Mesenchymal stem cell (in vitro differentiated cells and primary cell): ENCODE results near the gene TMEM38A.
"Not testable (repeated sequence)": the region's sequence is repeated elsewhere in the genome, so short reads cannot be mapped to it uniquely, and the experiment has no call there.

Experiments used
- DNase-seq: peaks from one replicate; pipeline ENCODE4 v3.0.0-alpha.2; 2013
- H2AFZ ChIP-seq: one replicate; pipeline ENCODE4 v1.6.1; 2013; ENCODE audit warnings: low read depth, mild to moderate bottlenecking, control low read depth, inconsistent platforms, low read length, moderate library complexity
- H2AK5ac ChIP-seq: 2 replicates; pipeline ENCODE4 v1.6.1; 2013; ENCODE audit warnings: low read length, moderate library complexity, mild to moderate bottlenecking, inconsistent platforms; ENCODE audit not compliant: severe bottlenecking
- H2BK120ac ChIP-seq: one replicate; pipeline ENCODE4 v1.6.1; 2013; ENCODE audit warnings: low read depth, mild to moderate bottlenecking, inconsistent platforms, low read length, moderate library complexity
- H2BK12ac ChIP-seq, 2 experiments: one replicate each; pipeline ENCODE4 v1.6.1; 2013; ENCODE audit warnings: inconsistent platforms in 2 of 2, low read length in 2 of 2, mild to moderate bottlenecking in 2 of 2, moderate library complexity in 2 of 2, control low read depth in 1 of 2
- H2BK15ac ChIP-seq: one replicate; pipeline ENCODE4 v1.6.1; 2013; ENCODE audit warnings: mild to moderate bottlenecking, low read depth, inconsistent platforms; ENCODE audit not compliant: poor library complexity, severe bottlenecking
- H2BK5ac ChIP-seq: 2 replicates; pipeline ENCODE4 v1.6.1; 2013; ENCODE audit warnings: low read depth, mild to moderate bottlenecking, low read length, control low read depth, inconsistent platforms; ENCODE audit not compliant: poor library complexity, severe bottlenecking
- H3K14ac ChIP-seq, 2 experiments: one replicate each; pipeline ENCODE4 v1.6.1; 2013; ENCODE audit warnings: inconsistent platforms in 2 of 2, low read length in 2 of 2, control low read depth in 1 of 2, mild to moderate bottlenecking in 1 of 2, moderate library complexity in 1 of 2
- H3K18ac ChIP-seq, 2 experiments: one replicate each; pipeline ENCODE4 v1.6.1; 2013; ENCODE audit warnings: inconsistent platforms in 2 of 2, low read length in 2 of 2, control low read depth in 1 of 2, low read depth in 1 of 2, mild to moderate bottlenecking in 1 of 2
- H3K23ac ChIP-seq, 2 experiments: one replicate each; pipeline ENCODE4 v1.6.1; 2013; ENCODE audit warnings: inconsistent platforms in 2 of 2, low read length in 2 of 2, mild to moderate bottlenecking in 2 of 2, moderate library complexity in 2 of 2, control low read depth in 1 of 2
- H3K27ac ChIP-seq: 2 replicates; pipeline ENCODE4 v1.5.1; 2013; ENCODE audit warnings: mild to moderate bottlenecking, moderate library complexity, low read length, control low read depth, inconsistent platforms; ENCODE audit not compliant: poor library complexity, severe bottlenecking
- H3K27me3 ChIP-seq, 2 experiments: 2 replicates each; pipeline versions ENCODE4 v1.6.1 to v1.7.0; 2013; ENCODE audit warnings: low read length in 2 of 2, mild to moderate bottlenecking in 2 of 2, moderate library complexity in 2 of 2, control low read depth in 1 of 2, inconsistent platforms in 1 of 2; ENCODE audit not compliant: control insufficient read depth in 1 of 2, insufficient read depth in 1 of 2
- H3K36me3 ChIP-seq, 2 experiments: 2 replicates each; pipeline versions ENCODE4 v1.6.1 to v1.7.0; 2013; ENCODE audit warnings: low read length in 2 of 2, control low read depth in 1 of 2, inconsistent platforms in 1 of 2, low read depth in 1 of 2, mild to moderate bottlenecking in 1 of 2; ENCODE audit not compliant: insufficient read depth in 2 of 2, control insufficient read depth in 1 of 2
- H3K4ac ChIP-seq, 2 experiments: one replicate each; pipeline ENCODE4 v1.6.1; 2013; ENCODE audit warnings: inconsistent platforms in 2 of 2, low read length in 2 of 2, mild to moderate bottlenecking in 2 of 2, moderate library complexity in 2 of 2, control low read depth in 1 of 2, low read depth in 1 of 2
- H3K4me1 ChIP-seq: 2 replicates; pipeline ENCODE4 v1.6.1; 2013; ENCODE audit warnings: low read depth, low read length, control low read depth; ENCODE audit not compliant: control insufficient read depth, insufficient read depth
- H3K4me2 ChIP-seq: 2 replicates; pipeline ENCODE4 v1.6.1; 2013; ENCODE audit warnings: low read length, mild to moderate bottlenecking, inconsistent platforms; ENCODE audit not compliant: poor library complexity, severe bottlenecking
- H3K4me3 ChIP-seq, 2 experiments: 2 replicates each; pipeline versions ENCODE4 v1.5.1 to v1.7.0; 2013; ENCODE audit warnings: low read length in 2 of 2, mild to moderate bottlenecking in 2 of 2, control low read depth in 1 of 2, low read depth in 1 of 2; ENCODE audit not compliant: insufficient read depth in 1 of 2
- H3K79me1 ChIP-seq: replicated peaks from 2 replicates; pipeline ENCODE4 v1.6.1; 2013; ENCODE audit warnings: mild to moderate bottlenecking, control low read depth, low read length, inconsistent platforms; ENCODE audit not compliant: poor library complexity, severe bottlenecking
- H3K9ac ChIP-seq: 2 replicates; pipeline ENCODE4 v1.7.0; 2013; ENCODE audit warnings: mild to moderate bottlenecking, low read length, moderate library complexity
- H3K9me3 ChIP-seq: 2 replicates; pipeline ENCODE4 v1.7.0; 2013; ENCODE audit warnings: mild to moderate bottlenecking, low read length; ENCODE audit not compliant: control insufficient read depth
- H4K8ac ChIP-seq: one replicate; pipeline ENCODE4 v1.6.1; 2013; ENCODE audit warnings: inconsistent platforms, mild to moderate bottlenecking, low read length, moderate library complexity
- H4K91ac ChIP-seq: one replicate; pipeline ENCODE4 v1.6.1; 2013; ENCODE audit warnings: mild to moderate bottlenecking, low read length, inconsistent platforms
- WGBS: methylation state at CpG from one replicate; pipeline ENCODE4 v1.1.7; 2013; ENCODE audit warnings: mixed read lengths; 5-methylcytosine and 5-hydroxymethylcytosine counted together

The TMEM38A gene

GRCh38 chr19:16673231-16673630 lies 12.3 kb downstream of the TMEM38A start:
- Histone ChIP-seq H3K9ac (no peak overlapping the region), H3K36me3 (no peaks in the 10 kb centered on the region), H3K4me1 (no peaks in the 10 kb centered on the region), H3K18ac (no peak overlapping the region), H2AK5ac (no peak overlapping the region), H2BK5ac (no peak overlapping the region), H4K91ac (no peak overlapping the region), H3K4me2 (no peak overlapping the region), H4K8ac (no peak overlapping the region), H2BK120ac (no peak overlapping the region), H2BK15ac (no peak overlapping the region), H2AFZ (no peak overlapping the region), H3K14ac (no peak overlapping the region), H3K23ac (no peak overlapping the region), H2BK12ac (no peak overlapping the region), H3K4ac (no peak overlapping the region), H3K9me3 (no peaks in the 10 kb centered on the region), H3K79me1 (no peaks in the 10 kb centered on the region), H3K27me3 (no peaks in the 10 kb centered on the region), H3K4me3 (no peak overlapping the region), H3K27ac (no peak overlapping the region)
- WGBS, result 77% methylated on average over 3 of the region's 3 CpGs
- no peak for DNase-seq

- H4K8ac ChIP-seq, H2AFZ ChIP-seq: not testable (repeated sequence)
Observed at GRCh38 chr19:16673839-16674238, 12.9 kb downstream of the TMEM38A start.

GRCh38 chr19:16676101-16676798 lies 15.3 kb downstream of the TMEM38A start:
- Histone ChIP-seq H2AFZ (no peak overlapping the region), H3K4me2 (no peak overlapping the region), H4K91ac (no peak overlapping the region), H3K4me1 (no peaks in the 10 kb centered on the region), H2BK5ac (no peak overlapping the region), H2AK5ac (no peak overlapping the region), H2BK15ac (no peak overlapping the region), H3K4me3 (no peak overlapping the region), H3K9me3 (no peaks in the 10 kb centered on the region), H3K4ac (no peak overlapping the region), H3K36me3 (peaks cover 12 to 14% of the 10 kb centered on the region in 2 experiments), H3K14ac (no peak overlapping the region), H3K27ac (no peak overlapping the region), H3K27me3 (no peaks in the 10 kb centered on the region), H4K8ac (no peak overlapping the region), H3K9ac (no peak overlapping the region), H2BK12ac (no peak overlapping the region), H3K23ac (no peak overlapping the region), H3K18ac (no peak overlapping the region), H2BK120ac (no peak overlapping the region), H3K79me1 (no peaks in the 10 kb centered on the region)
- 88% methylated on average over 10 of the region's 15 CpGs for WGBS
- no peak for DNase-seq

More at GRCh38 chr19:16673839-16674238, 12.9 kb downstream of the TMEM38A start:
- H3K4me3 ChIP-seq, H3K36me3 ChIP-seq, H4K91ac ChIP-seq, H3K4me2 ChIP-seq, H3K9me3 ChIP-seq, H3K23ac ChIP-seq, H3K9ac ChIP-seq, H3K4ac ChIP-seq, H3K18ac ChIP-seq, H2BK12ac ChIP-seq, DNase-seq, H2BK15ac ChIP-seq, H3K27me3 ChIP-seq, H3K79me1 ChIP-seq, H3K4me1 ChIP-seq, H2BK120ac ChIP-seq, H2AK5ac ChIP-seq, H3K14ac ChIP-seq, H2BK5ac ChIP-seq, H3K27ac ChIP-seq: not testable (repeated sequence)
- 84% methylated on average over 3 of the region's 4 CpGs for WGBS

GRCh38 chr19:16677055-16677454 lies 16.1 kb downstream of the TMEM38A start:
- Histone ChIP-seq H2AFZ (no peak overlapping the region), H4K91ac (no peak overlapping the region), H2BK15ac (no peak overlapping the region), H3K36me3 (peaks cover 12 to 14% of the 10 kb centered on the region in 2 experiments), H2BK5ac (no peak overlapping the region), H4K8ac (no peak overlapping the region), H3K79me1 (no peaks in the 10 kb centered on the region), H3K4ac (no peak overlapping the region), H2BK120ac (no peak overlapping the region), H2BK12ac (no peak overlapping the region), H3K4me3 (no peak overlapping the region), H2AK5ac (no peak overlapping the region), H3K9ac (no peak overlapping the region), H3K18ac (no peak overlapping the region), H3K4me2 (no peak overlapping the region), H3K27me3 (no peaks in the 10 kb centered on the region), H3K27ac (no peak overlapping the region), H3K23ac (no peak overlapping the region), H3K4me1 (no peaks in the 10 kb centered on the region), H3K14ac (no peak overlapping the region), H3K9me3 (peaks cover 4% of the 10 kb centered on the region)
- DNase-seq, result no peak
